Measurements from ENCODE around the gene EFCAB6. TPM values are rescaled to one million over a fixed set of nuclear protein-coding genes. Genes with fewer than 3 reads are reported as not detected.

EFCAB6 gene
- total and polyA plus RNA-seq, 9 of the 15 experiments (the other 6 are each of a cell fraction or from before 2014, with no cell fraction given), result 0.06 TPM; not detected in 8

- TF ChIP-seq CBX2 (IDR thresholded peaks at IDR 0.05; ENCODE audit: insufficient read depth, low read length, poor library complexity, severe bottlenecking) (no peak), RBM14 (IDR thresholded peaks at IDR 0.05; ENCODE audit: borderline replicate concordance, insufficient read depth, low read depth, low read length) (no peak), ZNF445 (CRISPR knock-in tag; IDR thresholded peaks at IDR 0.05; ENCODE audit: low read depth) (no peak)
These were observed 268.4 kb downstream of the EFCAB6 start (continued) for GRCh38 chr22:43543522-43544288.

- no peaks in the 10 kb centered on the region for H3K4me1 ChIP-seq (replicated peaks in 1 of 2; ENCODE audit: control insufficient read depth in 2 of 2, insufficient read depth in 2 of 2, low read length in 2 of 2)
- H3K36me3 ChIP-seq (ENCODE audit: control insufficient read depth, insufficient read depth, low read length), result no peaks in the 10 kb centered on the region
- FAIRE-seq (no peak), DNase-seq (ENCODE audit: extremely low read depth in 1 of 4, low spot score in 3 of 4) (no peak), ATAC-seq (no peak)
- H3K9ac ChIP-seq (ENCODE audit: insufficient read depth in 1 of 2, low read depth in 2 of 2, low read length in 2 of 2), result no peak overlapping the region
- in situ Hi-C loops (cut with MboI) (no loop called here), intact Hi-C loops (cut with micrococcal nuclease) (no loop called here)
- no peak overlapping the region for H3K27ac ChIP-seq (ENCODE audit: extremely low read depth, low read depth, low read length)
- BruUV-seq (replicated peaks), result no TSS peak
- TF ChIP-seq ZNF589 (CRISPR knock-in tag; IDR thresholded peaks at IDR 0.05; ENCODE audit: low read depth) (no peak), ZBTB9 (CRISPR knock-in tag; IDR thresholded peaks at IDR 0.05) (no peak), ZC3H8 (IDR thresholded peaks at IDR 0.05) (no peak), DPF2 (IDR thresholded peaks at IDR 0.05) (no peak), DNMT1 (IDR thresholded peaks at IDR 0.05) (no peak), TFE3 (CRISPR knock-in tag; IDR thresholded peaks at IDR 0.05) (no peak)
- H3K27me3 ChIP-seq (ENCODE audit: control insufficient read depth in 2 of 2, insufficient read depth in 2 of 2, low read length in 2 of 2), result no peaks in the 10 kb centered on the region; a peak in 1 of 5 replicates
- H3K9me3 ChIP-seq (replicated peaks; ENCODE audit: control insufficient read depth, insufficient read depth, low read depth, low read length), result no peaks in the 10 kb centered on the region
- 0% methylated on average over 15 of the region's 23 CpGs for WGBS (ENCODE audit: insufficient coverage, low coverage, missing lambda C conversion rate)
- H2AFZ ChIP-seq (ENCODE audit: low read depth, low read length), result no peak overlapping the region
- H3K9me1 ChIP-seq (ENCODE audit: control insufficient read depth, insufficient read depth, low read length), result no peaks in the 10 kb centered on the region
- no peaks in the 10 kb centered on the region for H4K20me1 ChIP-seq (replicated peaks; ENCODE audit: control insufficient read depth, insufficient read depth, low read length)
- no peaks in the 10 kb centered on the region for H3K79me2 ChIP-seq (ENCODE audit: control insufficient read depth, insufficient read depth, low read length)
- ChIA-PET CTCF (ENCODE audit: low intra/inter-chr PET ratio) (no interaction called here), POLR2A (interaction anchor here (0.7 to 1.0 kb wide), 2 partner anchors 8 to 1670 kb away, joined by 3 to 4 read pairs; no protein-coding TSS in a partner anchor)
- H3K4me3 ChIP-seq, result no peak overlapping the region
- no peak overlapping the region for H3K4me2 ChIP-seq (ENCODE audit: insufficient read depth, low read length)
These were observed 269.2 kb downstream of the EFCAB6 start for GRCh38 chr22:43542681-43543521.

Data from K562 (cell line).